GM18505 (cell line): ENCODE measurements around the gene MUC7.
A peak's percentile ranks its signal among the peaks of the same experiment; 100 is the strongest.
"Not testable (repeated sequence)": the region's sequence is repeated elsewhere in the genome, so short reads cannot be mapped to it uniquely, and the experiment has no call there.

ENCODE experiments used
- ATAC-seq: cut with Tn5 transposase; IDR thresholded peaks from one replicate; pipeline ENCODE4 v1.9.1; 2021; ENCODE audit not compliant: unreplicated experiment
- POLR2A ChIP-seq: IDR thresholded peaks from 4 replicates; pipeline ENCODE4 v1.6.1; 2011; ENCODE audit warnings: borderline replicate concordance; ENCODE audit not compliant: insufficient read depth, insufficient read length; ENCODE audit errors: extremely low read depth

Gene MUC7

GRCh38 chr4:70471897-70472296 lies at the start of gene MUC7:
Gene MUC7 (plus strand): TSS chr4:70472197. CDS start chr4:70474022, 1,825 bp downstream.
- no peak for TF ChIP-seq POLR2A
- ATAC-seq: no peak

- no peak for TF ChIP-seq POLR2A
- no peak for ATAC-seq
Observed at GRCh38 chr4:70425306-70425705, 46.7 kb upstream of the MUC7 start.

- no peak for ATAC-seq
- no peak for TF ChIP-seq POLR2A
Observed at GRCh38 chr4:70426789-70427188, 45.2 kb upstream of the MUC7 start.

GRCh38 chr4:70437197-70437596 lies 34.8 kb upstream of the MUC7 start:
- TF ChIP-seq POLR2A: no peak
- no peak for ATAC-seq

- no peak for TF ChIP-seq POLR2A
- ATAC-seq: no peak
Observed at GRCh38 chr4:70442474-70442873, 29.5 kb upstream of the MUC7 start.

GRCh38 chr4:70443329-70443728 lies 28.7 kb upstream of the MUC7 start:
- no peak for ATAC-seq
- no peak for TF ChIP-seq POLR2A

GRCh38 chr4:70449220-70449619 lies 22.8 kb upstream of the MUC7 start:
- no peak for ATAC-seq
- TF ChIP-seq POLR2A: no peak

- no peak for TF ChIP-seq POLR2A
- ATAC-seq: no peak
Observed at GRCh38 chr4:70452946-70453345, 19.1 kb upstream of the MUC7 start.

GRCh38 chr4:70463335-70463734 lies 8.7 kb upstream of the MUC7 start:
- no peak for TF ChIP-seq POLR2A
- ATAC-seq: no peak

- no peak for ATAC-seq
- TF ChIP-seq POLR2A: no peak
Observed at GRCh38 chr4:70473679-70474078, 1.7 kb downstream of the MUC7 start.

- no peak for ATAC-seq
- no peak for TF ChIP-seq POLR2A
Observed at GRCh38 chr4:70488748-70489147, 16.8 kb downstream of the MUC7 start.

GRCh38 chr4:70496231-70496630 lies 24.2 kb downstream of the MUC7 start:
- TF ChIP-seq POLR2A: no peak
- ATAC-seq: no peak

- not testable (repeated sequence) for ATAC-seq
Observed at GRCh38 chr4:70501838-70502237, 29.8 kb downstream of the MUC7 start.

GRCh38 chr4:70504733-70505132 lies 32.7 kb downstream of the MUC7 start:
- no peak for TF ChIP-seq POLR2A
- ATAC-seq: no peak

GRCh38 chr4:70505151-70505748 lies 33.3 kb downstream of the MUC7 start:
- TF ChIP-seq POLR2A: no peak

More at GRCh38 chr4:70505151-70505748, 33.3 kb downstream of the MUC7 start:
- peak; percentile 92 for ATAC-seq
